ENCODE measurements around the gene NEURL1.
"Not testable (repeated sequence)": the region's sequence is repeated elsewhere in the genome, so short reads cannot be mapped to it uniquely, and the experiment has no call there.

Gene NEURL1

DNA sequence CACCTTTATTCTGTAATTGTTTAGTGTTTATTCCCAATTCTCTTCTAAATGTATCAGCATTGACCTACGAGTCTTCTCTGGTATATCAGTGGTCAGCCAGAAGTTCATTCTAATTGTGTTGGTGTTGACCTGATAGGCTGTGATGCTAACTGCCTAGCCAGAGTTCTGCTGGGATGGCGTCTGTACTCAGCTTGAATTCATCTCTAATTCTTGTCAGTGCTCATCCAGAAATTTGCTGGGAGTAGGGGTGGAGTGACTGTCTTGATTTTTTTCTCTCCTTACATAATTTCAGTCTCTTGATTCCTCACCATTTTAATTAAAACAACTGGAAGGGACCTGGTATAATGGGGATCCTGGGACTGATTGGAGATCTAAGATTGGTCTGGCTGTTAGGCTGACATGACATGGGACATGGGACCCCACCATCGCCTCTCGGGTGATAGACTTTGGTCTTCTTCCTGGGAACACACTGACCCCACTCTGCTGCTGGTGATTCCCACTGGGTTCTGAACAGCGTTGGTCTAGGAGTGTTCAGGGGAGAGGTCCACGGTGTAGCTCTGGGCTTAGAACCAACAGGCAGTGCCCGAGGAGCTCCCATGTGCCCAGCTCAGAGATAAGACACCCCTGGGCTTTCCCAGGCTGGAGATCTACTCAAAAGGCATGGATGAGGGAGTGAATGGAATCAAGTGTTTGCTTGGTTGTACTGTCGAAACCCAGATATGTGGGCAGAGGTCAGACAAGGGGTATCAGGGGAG, 3.8 kb downstream of the NEURL1 start:
- DNase-seq = no peak

DNA sequence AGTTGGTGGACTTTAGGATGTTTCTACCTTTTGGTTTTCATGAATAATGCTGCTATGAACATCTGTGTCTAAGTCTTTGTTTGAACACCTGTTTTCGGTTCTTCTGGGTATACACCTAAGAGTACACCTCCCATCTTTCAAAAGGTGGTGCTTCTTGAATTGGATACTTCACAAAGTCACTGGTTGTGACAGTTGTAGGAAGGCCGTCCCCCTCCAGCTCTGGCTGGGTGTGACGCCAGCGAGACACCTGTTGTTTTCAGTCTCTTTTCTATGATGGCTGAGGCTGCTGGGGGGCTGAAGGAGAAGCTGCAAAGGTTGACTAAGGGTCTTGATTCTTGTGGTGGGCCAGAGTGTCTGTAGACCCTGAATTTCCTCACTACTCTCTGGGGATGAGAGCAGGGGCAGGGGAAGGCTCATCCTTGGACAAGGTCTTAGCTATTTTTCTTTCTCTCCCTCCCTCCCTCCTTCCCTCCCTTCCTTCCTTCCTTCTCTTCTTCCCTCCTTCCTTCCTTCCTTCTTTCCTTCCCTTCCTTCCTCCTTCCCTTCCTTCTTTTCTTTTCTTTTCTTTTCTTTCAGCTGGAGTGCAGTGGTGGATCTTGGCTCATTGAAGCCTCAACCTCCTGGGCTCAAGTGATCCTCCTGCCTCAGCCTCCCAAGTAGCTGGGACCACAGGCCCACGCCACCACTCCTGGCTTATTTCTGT, 5.6 kb downstream of the NEURL1 start:
- DNase-seq = no peak

GRCh38 chr10:103499881-103500280, 6.4 kb downstream of the NEURL1 start:
- no peak for DNase-seq

- DNase-seq = no peak
These were observed 7.0 kb downstream of the NEURL1 start for GRCh38 chr10:103500481-103500880.

DNA sequence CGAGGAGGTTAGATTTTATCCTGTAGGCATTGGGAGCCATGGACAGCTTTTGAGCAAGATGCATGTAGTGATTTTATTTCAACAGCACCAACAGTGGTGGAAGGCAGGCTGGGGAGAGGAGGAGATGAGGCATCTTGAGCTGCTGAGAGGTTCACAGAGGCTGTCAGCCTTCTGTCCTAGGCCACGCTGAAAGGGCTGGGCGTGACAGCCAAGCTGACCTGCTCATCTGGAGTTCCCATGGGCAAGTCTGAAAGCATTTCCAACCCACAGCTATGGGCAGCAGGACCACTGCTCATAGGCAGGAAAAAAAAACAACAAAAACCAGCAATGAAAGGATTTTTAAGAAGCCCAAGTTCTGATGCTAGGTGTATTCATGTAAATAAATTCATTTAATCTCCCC, 7.7 kb downstream of the NEURL1 start:
- no peak for DNase-seq

DNA sequence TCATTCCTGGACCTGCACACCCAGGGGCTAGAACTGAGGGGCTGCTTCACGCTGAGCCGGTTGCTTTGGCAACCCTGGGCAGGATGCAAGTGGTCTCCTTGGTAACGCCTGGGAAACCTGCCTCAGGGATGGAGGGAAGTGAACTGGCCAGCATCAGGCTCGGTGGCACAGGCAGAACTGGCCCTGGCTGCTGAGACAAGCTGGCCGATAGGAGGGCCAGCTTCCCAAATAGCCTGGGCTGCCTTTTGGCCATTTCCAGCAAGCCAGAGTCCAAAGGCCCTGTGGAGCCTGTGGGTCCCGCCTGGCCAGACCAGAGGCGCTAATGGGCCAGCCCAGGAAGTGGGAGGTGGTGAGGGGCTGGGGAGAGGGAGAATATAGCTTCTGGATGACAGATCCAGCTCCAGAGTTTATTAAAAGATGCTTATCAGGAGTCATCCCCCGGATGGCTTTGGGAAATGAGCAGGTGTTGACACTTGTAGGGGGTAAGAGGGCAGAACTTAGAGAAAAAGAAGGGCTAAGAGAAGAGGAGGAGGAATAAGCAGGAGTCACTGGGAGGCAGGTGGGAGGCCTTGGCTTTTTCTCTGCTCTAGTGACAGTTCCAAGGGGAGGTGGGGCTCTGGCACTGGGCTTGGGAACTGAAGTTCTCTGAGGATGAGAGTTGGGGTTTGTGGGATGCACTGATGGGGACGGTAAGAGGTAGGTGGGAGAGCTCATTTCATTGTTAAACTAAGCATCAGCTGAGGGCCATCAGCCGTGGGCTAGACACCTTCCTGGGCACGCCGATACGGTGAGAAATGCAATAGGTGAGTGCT, 9.6 kb downstream of the NEURL1 start:
- DNase-seq = no peak

DNA sequence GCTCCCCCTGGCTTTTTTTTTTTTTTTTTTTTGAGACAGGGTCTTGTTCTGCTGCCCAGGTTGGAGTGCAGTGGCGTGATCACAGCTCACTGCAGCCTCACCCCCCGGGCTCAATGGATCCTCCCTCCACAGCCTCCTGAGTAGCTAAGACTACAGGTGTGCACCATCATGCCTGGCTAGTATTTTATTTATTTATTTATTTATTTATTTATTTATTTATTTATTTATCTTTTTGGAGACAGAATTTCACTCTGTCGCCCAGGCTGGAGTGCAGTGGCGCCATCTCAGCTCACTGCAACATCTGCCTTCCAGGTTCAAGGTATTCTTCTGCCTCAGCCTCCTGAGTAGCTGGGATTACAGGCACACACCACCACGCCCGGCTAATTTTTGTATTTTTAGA, 10.3 kb downstream of the NEURL1 start:
- DNase-seq = not testable (repeated sequence)

DNA sequence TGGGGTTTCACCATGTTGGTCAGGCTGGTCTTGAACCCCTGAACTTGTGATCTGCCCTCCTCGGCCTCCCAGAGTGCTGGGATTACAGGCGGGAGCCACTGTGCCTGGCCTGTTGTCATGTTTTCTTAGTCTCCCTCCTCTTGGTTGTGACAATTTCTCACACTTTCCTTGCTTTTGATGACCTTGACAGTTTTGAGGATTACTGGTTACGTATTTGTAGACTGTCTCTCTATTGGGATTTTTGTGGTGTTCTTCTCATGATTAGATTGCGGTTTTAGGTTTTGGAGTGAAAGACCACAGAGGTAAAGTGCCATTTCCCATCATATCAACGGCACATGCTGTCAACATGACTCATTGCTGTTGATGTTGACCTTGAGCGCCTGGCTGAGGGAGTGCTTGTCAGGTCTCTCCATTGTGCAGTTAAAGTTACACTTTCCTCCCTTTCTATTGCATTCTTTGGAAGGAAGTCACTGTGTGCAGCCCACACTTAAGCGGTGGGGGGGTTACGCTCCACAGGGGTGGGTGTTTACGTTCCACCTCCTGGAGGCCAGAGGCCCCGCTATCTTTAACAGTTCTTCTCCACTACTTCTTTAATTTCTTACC, 10.8 kb downstream of the NEURL1 start:
- no peak for DNase-seq

- no peak for DNase-seq
These were observed 12.6 kb downstream of the NEURL1 start for GRCh38 chr10:103506061-103506460.

- DNase-seq = no peak
These were observed 14.0 kb downstream of the NEURL1 start for GRCh38 chr10:103507235-103508191.

- DNase-seq = no peak
These were observed 16.7 kb downstream of the NEURL1 start for GRCh38 chr10:103510046-103510685.

- no peak for DNase-seq
These were observed 17.6 kb downstream of the NEURL1 start for GRCh38 chr10:103510791-103511752.

- no peak for DNase-seq
These were observed 18.7 kb downstream of the NEURL1 start for GRCh38 chr10:103512166-103512565.

- no peak for DNase-seq
These were observed 19.3 kb downstream of the NEURL1 start for GRCh38 chr10:103512591-103513379.

DNA sequence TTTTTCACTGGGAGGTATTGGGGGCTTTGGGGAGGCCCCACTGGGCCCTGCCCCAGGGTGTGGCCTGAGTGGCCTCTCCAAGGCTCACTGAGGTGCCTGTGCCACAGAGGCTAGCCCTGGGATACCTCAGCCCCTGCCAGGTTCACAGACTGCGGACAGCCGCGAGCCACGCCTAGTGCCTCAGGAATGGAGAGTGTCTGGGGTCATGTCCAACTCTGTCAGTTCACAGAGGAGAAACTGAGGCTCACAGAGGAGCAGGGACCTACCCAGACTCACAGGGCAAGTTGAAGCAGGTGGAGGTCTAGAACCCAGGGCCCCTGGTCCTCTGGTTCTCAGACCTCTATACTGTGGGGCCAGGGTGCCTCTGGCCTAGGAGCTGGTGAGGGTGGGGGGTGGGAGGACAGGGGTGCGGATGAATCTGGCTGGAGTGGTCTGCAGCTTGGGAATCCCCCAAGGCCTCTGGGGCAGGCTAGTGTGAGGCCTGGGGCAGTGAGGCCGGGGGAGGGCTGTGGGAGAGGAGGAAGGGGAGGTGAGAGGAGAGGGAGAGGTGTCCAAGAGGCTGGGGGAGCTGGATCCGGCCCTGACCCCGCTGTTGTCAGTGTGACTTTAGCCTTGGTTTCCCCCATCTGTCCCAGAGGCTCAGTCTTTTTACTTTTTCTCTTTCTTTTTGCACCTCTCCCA, 20.0 kb downstream of the NEURL1 start:
- no peak for DNase-seq

DNA sequence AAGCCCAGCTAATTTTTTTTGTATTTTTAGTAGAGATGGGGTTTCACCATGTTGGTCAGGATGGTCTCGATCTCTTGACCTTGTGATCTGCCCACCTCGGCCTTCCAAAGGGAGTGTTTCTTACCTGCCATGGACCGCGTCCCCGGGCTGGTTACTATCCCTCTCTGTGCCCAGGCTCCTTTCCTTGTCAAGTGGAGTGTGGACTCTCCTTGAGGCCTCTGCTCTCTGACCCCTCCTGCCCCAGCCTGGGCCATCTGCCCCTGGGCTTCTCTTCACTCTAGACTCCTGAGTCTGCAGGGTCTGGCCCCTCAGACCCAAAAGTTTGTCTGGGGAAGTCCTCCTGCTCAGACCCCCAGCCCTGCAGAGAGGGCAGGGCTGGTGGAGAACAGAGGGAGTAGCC, 20.7 kb downstream of the NEURL1 start:
- DNase-seq = no peak

GRCh38 chr10:103517234-103518085, 24.0 kb downstream of the NEURL1 start:
- DNase-seq = no peak

DNA sequence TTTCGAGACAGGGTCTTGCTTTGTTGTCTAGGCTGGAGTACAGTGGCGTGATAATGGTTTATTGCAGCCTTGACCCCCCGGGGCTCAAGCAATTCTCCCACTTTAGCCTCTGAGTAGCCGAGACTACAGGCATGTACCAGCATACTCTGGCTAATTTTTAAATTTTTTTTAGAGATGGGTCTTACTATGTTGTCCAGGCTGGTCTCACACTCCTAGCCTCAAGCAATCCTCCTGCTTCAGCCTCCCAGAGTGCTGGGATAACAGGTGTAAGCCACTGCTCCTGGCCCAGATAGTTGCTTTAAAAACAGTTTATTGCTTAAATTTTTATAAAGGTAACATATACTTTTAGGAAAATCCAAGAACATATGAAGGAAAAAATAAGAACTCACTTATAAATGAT, 26.3 kb downstream of the NEURL1 start:
- DNase-seq = no peak
